Prostate gland (tissue), 2 donors: ENCODE data around the gene GNG8. TPM values are rescaled to one million over a fixed set of nuclear protein-coding genes. Genes with fewer than 3 reads are reported as not detected.

Experiments
- DNase-seq: peaks from one replicate; pipeline ENCODE4 v3.0.0-alpha.2; 2019; ENCODE audit warnings: low spot score
- H3K27ac ChIP-seq, 2 donors: fragments of 200-600 bp; sonication (generic); 2 replicates each; pipeline ENCODE4 v1.5.1; 2017 to 2019
- H3K27me3 ChIP-seq: fragments of 200-600 bp; sonication (generic); replicated peaks from 2 replicates; pipeline ENCODE4 v1.5.1; 2019; ENCODE audit not compliant: insufficient read depth
- H3K36me3 ChIP-seq, 2 donors: fragments of 200-600 bp; sonication (generic); 1 replicate in 1 of 2; 2 replicates in 1 of 2; pipeline versions ENCODE4 v1.5.1 to v1.8.1; 2017 to 2019
- H3K4me1 ChIP-seq: fragments of 200-600 bp; sonication (generic); replicated peaks from 2 replicates; pipeline ENCODE4 v1.5.1; 2019
- H3K4me3 ChIP-seq, 2 donors: fragments of 200-600 bp; sonication (generic); 2 replicates each; pipeline ENCODE4 v1.5.1; 2017 to 2019
- H3K9me3 ChIP-seq: fragments of 200-600 bp; sonication (generic); 2 replicates; pipeline ENCODE4 v1.5.1; 2017
- POLR2A ChIP-seq: fragments of 450-650 bp; IDR thresholded peaks from one replicate; pipeline ENCODE4 v1.6.1; 2016; ENCODE audit warnings: antibody characterized with exemption, mild to moderate bottlenecking
- POLR2AphosphoS5 ChIP-seq: sonication (generic); formaldehyde crosslinking; IDR thresholded peaks from one replicate; pipeline ENCODE4 v1.6.1; 2017; ENCODE audit warnings: antibody characterized with exemption
- WGBS: methylation state at CpG from one replicate; pipeline ENCODE4 v1.1.5; 2018; 5-methylcytosine and 5-hydroxymethylcytosine counted together
- intact Hi-C: fragments of 100-400 bp; cut with DNase I; formaldehyde crosslinking; loops from one replicate; pipeline ENCODE4 v1.14.2; 2022
- total RNA-seq, 2 donors: library from RNA; depleted of rRNA; stranded (reverse); fragments of >200 nt; gene quantifications; one replicate each; pipeline ENCODE4 v1.1.0, GENCODE V29; 2016
- TF ChIP-seq, protein P1 (sequence below), 4 experiments: fragments of 200-600 bp in 2 of 4; fragments of 450-650 bp in 2 of 4; sonication (generic) in 2 of 4; IDR thresholded peaks; 1 replicate in 3 of 4; 2 replicates in 1 of 4; pipeline ENCODE4 v1.5.1; 2016 to 2019; ENCODE audit warnings: antibody characterized with exemption in 4 of 4, mild to moderate bottlenecking in 2 of 4, moderate library complexity in 2 of 4

The GNG8 gene
- total RNA-seq, 2 donors from 2014 or later = not detected

GRCh38 chr19:46613525-46613924 is 22.5 kb downstream of the GNG8 start:
- Histone ChIP-seq H3K27ac (no peak overlapping the region), H3K4me1 (no peaks in the 10 kb centered on the region), H3K9me3 (no peaks in the 10 kb centered on the region), H3K27me3 (no peaks in the 10 kb centered on the region), H3K36me3 (peaks cover 3 to 8% of the 10 kb centered on the region in 2 donors), H3K4me3 (no peak overlapping the region)
- TF ChIP-seq, protein P1, sequence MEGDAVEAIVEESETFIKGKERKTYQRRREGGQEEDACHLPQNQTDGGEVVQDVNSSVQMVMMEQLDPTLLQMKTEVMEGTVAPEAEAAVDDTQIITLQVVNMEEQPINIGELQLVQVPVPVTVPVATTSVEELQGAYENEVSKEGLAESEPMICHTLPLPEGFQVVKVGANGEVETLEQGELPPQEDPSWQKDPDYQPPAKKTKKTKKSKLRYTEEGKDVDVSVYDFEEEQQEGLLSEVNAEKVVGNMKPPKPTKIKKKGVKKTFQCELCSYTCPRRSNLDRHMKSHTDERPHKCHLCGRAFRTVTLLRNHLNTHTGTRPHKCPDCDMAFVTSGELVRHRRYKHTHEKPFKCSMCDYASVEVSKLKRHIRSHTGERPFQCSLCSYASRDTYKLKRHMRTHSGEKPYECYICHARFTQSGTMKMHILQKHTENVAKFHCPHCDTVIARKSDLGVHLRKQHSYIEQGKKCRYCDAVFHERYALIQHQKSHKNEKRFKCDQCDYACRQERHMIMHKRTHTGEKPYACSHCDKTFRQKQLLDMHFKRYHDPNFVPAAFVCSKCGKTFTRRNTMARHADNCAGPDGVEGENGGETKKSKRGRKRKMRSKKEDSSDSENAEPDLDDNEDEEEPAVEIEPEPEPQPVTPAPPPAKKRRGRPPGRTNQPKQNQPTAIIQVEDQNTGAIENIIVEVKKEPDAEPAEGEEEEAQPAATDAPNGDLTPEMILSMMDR (IDR thresholded peaks at IDR 0.05) = no peak
- TF ChIP-seq POLR2A (no peak), POLR2AphosphoS5 (no peak)
- no peak for DNase-seq
- WGBS = 61% methylated on average over 22 of the region's 22 CpGs
- intact Hi-C loops = no loop called here

DNA sequence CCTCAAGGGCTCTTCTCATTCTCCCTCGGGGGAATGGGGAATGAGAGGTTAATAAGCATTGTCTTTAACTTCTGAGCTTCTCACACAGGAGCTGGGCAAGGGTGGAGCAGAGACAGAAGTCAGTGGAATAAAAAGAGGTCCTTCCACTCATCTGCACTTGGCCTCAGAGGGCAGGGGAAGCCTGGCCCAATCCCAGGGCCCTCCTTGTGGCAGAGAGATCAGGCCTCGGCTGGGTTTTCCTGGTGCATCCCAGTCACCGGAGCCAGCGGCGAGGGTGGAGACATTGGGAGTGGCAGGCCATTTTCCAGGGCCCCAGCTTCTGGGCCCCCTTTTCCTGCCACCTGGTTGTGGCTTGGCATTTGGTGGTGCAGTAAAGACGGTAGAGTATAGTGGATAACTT is 24.2 kb downstream of the GNG8 start:
- H3K36me3 ChIP-seq = peaks cover 10 to 15% of the 10 kb centered on the region in 2 donors
- DNase-seq = no peak
- no peaks in the 10 kb centered on the region for H3K27me3 ChIP-seq
- H3K4me1 ChIP-seq = no peaks in the 10 kb centered on the region
- intact Hi-C loops = no loop called here
- 67% methylated on average over 6 of the region's 6 CpGs for WGBS
- H3K4me3 ChIP-seq = no peak overlapping the region
- H3K27ac ChIP-seq = no peak overlapping the region
- H3K9me3 ChIP-seq = no peaks in the 10 kb centered on the region
- no peak for TF ChIP-seq POLR2AphosphoS5
- TF ChIP-seq POLR2A = no peak
- TF ChIP-seq, protein P1 (IDR thresholded peaks at IDR 0.05) = no peak

DNA sequence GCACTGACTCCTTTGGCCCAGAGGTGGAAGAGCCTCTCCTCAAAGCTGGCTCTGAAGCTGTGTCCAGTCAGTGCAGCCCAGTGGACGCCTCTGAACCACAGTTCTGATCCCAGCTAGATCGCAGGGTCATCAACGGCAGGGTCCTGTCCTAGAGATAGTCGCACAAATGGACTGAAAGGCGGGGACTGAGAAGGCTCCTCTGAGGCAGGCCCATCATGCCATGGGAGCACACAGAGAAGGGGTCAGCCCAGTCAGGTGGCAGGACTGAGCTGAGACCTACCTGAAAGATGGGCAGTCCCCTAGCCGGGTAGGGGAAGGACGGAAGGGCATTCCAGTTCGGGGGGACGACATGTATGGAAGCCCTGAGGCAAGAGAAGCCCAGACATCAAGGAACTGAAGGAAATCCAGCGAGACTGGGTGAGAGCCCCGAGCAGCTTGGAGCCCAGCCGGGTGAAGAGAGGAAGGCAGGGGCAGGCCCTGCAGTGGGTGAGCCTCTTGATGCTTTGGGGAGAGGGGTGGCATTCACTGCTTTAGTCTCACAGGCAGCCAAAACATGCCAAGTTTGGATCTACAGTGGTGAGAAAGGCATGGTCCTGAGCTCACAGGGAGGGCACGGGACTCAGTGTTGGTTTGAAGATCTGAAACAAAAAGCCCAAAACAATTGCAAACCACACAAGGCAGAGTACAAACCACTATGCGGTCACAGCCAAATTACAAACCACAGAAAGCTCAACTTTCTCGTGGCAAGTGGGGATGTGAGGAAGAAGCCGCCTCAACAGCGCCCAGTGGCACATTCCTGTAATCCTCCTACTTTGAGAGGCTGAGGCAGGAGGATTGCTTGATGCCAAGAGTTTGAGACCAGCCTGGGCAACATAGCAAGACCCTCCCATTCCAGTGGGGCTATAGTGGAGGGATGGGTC is 24.9 kb downstream of the GNG8 start:
- Histone ChIP-seq H3K4me1 (no peaks in the 10 kb centered on the region), H3K27ac (no peak overlapping the region), H3K27me3 (no peaks in the 10 kb centered on the region), H3K36me3 (peaks cover 10 to 15% of the 10 kb centered on the region in 2 donors), H3K4me3 (no peak overlapping the region), H3K9me3 (no peaks in the 10 kb centered on the region)
- no peak for DNase-seq
- TF ChIP-seq, protein P1 (IDR thresholded peaks at IDR 0.05) = no peak
- TF ChIP-seq POLR2A (no peak), POLR2AphosphoS5 (no peak)
- intact Hi-C loops = no loop called here
- WGBS = 71% methylated on average over 17 of the region's 17 CpGs

DNA sequence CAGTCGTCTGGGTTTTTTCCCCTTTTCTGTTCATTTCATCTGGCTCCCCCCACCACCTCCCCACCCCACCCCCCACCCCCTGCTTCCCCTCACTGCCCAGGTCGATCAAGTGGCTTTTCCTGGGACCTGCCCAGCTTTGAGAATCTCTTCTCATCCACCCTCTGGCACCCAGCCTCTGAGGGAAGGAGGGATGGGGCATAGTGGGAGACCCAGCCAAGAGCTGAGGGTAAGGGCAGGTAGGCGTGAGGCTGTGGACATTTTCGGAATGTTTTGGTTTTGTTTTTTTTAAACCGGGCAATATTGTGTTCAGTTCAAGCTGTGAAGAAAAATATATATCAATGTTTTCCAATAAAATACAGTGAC is 25.6 kb downstream of the GNG8 start:
- no peak for DNase-seq
- intact Hi-C loops = no loop called here
- H3K36me3 ChIP-seq = peaks cover 10 to 15% of the 10 kb centered on the region in 2 donors
- WGBS = 57% methylated on average over 5 of the region's 5 CpGs
- TF ChIP-seq, protein P1 (IDR thresholded peaks at IDR 0.05) = no peak
- TF ChIP-seq POLR2AphosphoS5 (no peak), POLR2A (no peak)
- H3K4me1 ChIP-seq = no peaks in the 10 kb centered on the region
- H3K27me3 ChIP-seq = no peaks in the 10 kb centered on the region
- no peak overlapping the region for H3K4me3 ChIP-seq
- no peak overlapping the region for H3K27ac ChIP-seq
- no peaks in the 10 kb centered on the region for H3K9me3 ChIP-seq
